ENCODE measurements around the gene TGFBI.

- TF ChIP-seq CTCF (IDR thresholded peaks at IDR 0.05 in 4 of 5, conservative IDR thresholded peaks at IDR 0.05 in 1 of 5) = no peak
- no peak for TF ChIP-seq POLR2A (IDR thresholded peaks at IDR 0.05)
Observed at GRCh38 chr5:136027311-136027710, 1.5 kb upstream of the TGFBI start.
